ENCODE data around the gene CPEB1.

CPEB1 gene

GRCh38 chr15:82558502-82558901 is 88.7 kb downstream of the CPEB1 start:
- TF ChIP-seq CTCF (IDR thresholded peaks at IDR 0.05; ENCODE audit: insufficient read depth, low read length, poor library complexity, severe bottlenecking), result no peak
- TF ChIP-seq EZH2phosphoT487 (conservative IDR thresholded peaks at IDR 0.05; ENCODE audit: low read length), result no peak
- H3K9me3 ChIP-seq (ENCODE audit: insufficient read depth, low read length), result no peaks in the 10 kb centered on the region
- H3F3A ChIP-seq (ENCODE audit: insufficient read depth), result no peaks in the 10 kb centered on the region
- no peaks in the 10 kb centered on the region for H3K36me3 ChIP-seq (ENCODE audit: low read length)
- no peaks in the 10 kb centered on the region for H3K27me3 ChIP-seq (ENCODE audit: low read length)
- H3K4me2 ChIP-seq (ENCODE audit: low read depth, low read length, poor library complexity, severe bottlenecking), result no peak overlapping the region
- H3K27ac ChIP-seq (ENCODE audit: low read depth, low read length), result no peak overlapping the region
- H3K9ac ChIP-seq (ENCODE audit: low read length), result no peak overlapping the region
- H2AFZ ChIP-seq (ENCODE audit: low read depth, low read length, severe bottlenecking), result no peak overlapping the region
- H3K79me2 ChIP-seq (ENCODE audit: insufficient read depth, low read length), result no peaks in the 10 kb centered on the region
- no peak overlapping the region for H3K4me3 ChIP-seq (ENCODE audit: insufficient read depth, low read length, poor library complexity, severe bottlenecking)
- no peaks in the 10 kb centered on the region for H3K9me2 ChIP-seq (replicated peaks; ENCODE audit: insufficient read depth, low read length)
- no peaks in the 10 kb centered on the region for H4K20me1 ChIP-seq (ENCODE audit: low read depth, low read length)

GRCh38 chr15:82556315-82557035 is 90.7 kb downstream of the CPEB1 start:
- no peaks in the 10 kb centered on the region for H3K9me3 ChIP-seq (ENCODE audit: insufficient read depth, low read length)
- H3F3A ChIP-seq (ENCODE audit: insufficient read depth), result no peaks in the 10 kb centered on the region
- no peak overlapping the region for H3K9ac ChIP-seq (ENCODE audit: low read length)
- H3K4me2 ChIP-seq (ENCODE audit: low read depth, low read length, poor library complexity, severe bottlenecking), result no peak overlapping the region
- H2AFZ ChIP-seq (ENCODE audit: low read depth, low read length, severe bottlenecking), result no peak overlapping the region
- H3K9me2 ChIP-seq (replicated peaks; ENCODE audit: insufficient read depth, low read length), result no peaks in the 10 kb centered on the region
- TF ChIP-seq EZH2phosphoT487 (conservative IDR thresholded peaks at IDR 0.05; ENCODE audit: low read length) (no peak), CTCF (IDR thresholded peaks at IDR 0.05; ENCODE audit: insufficient read depth, low read length, poor library complexity, severe bottlenecking) (no peak)
- H3K79me2 ChIP-seq (ENCODE audit: insufficient read depth, low read length), result no peaks in the 10 kb centered on the region
- no peak overlapping the region for H3K27ac ChIP-seq (ENCODE audit: low read depth, low read length)
- H3K27me3 ChIP-seq (ENCODE audit: low read length), result no peaks in the 10 kb centered on the region
- no peak overlapping the region for H3K4me3 ChIP-seq (ENCODE audit: insufficient read depth, low read length, poor library complexity, severe bottlenecking)
- no peaks in the 10 kb centered on the region for H3K36me3 ChIP-seq (ENCODE audit: low read length)
- no peaks in the 10 kb centered on the region for H4K20me1 ChIP-seq (ENCODE audit: low read depth, low read length)

- Histone ChIP-seq H3K27me3 (ENCODE audit: low read length) (no peaks in the 10 kb centered on the region), H4K20me1 (ENCODE audit: low read depth, low read length) (no peaks in the 10 kb centered on the region), H3K9me3 (ENCODE audit: insufficient read depth, low read length) (no peaks in the 10 kb centered on the region), H3K79me2 (ENCODE audit: insufficient read depth, low read length) (no peaks in the 10 kb centered on the region), H3F3A (ENCODE audit: insufficient read depth) (no peaks in the 10 kb centered on the region), H3K4me2 (ENCODE audit: low read depth, low read length, poor library complexity, severe bottlenecking) (no peak overlapping the region), H3K9ac (ENCODE audit: low read length) (no peak overlapping the region), H3K27ac (ENCODE audit: low read depth, low read length) (no peak overlapping the region), H3K36me3 (ENCODE audit: low read length) (no peaks in the 10 kb centered on the region), H3K9me2 (replicated peaks; ENCODE audit: insufficient read depth, low read length) (no peaks in the 10 kb centered on the region), H3K4me3 (ENCODE audit: insufficient read depth, low read length, poor library complexity, severe bottlenecking) (no peak overlapping the region), H2AFZ (ENCODE audit: low read depth, low read length, severe bottlenecking) (no peak overlapping the region)
- TF ChIP-seq EZH2phosphoT487 (conservative IDR thresholded peaks at IDR 0.05; ENCODE audit: low read length) (no peak), CTCF (IDR thresholded peaks at IDR 0.05; ENCODE audit: insufficient read depth, low read length, poor library complexity, severe bottlenecking) (no peak)
These were observed 92.3 kb downstream of the CPEB1 start for GRCh38 chr15:82554849-82555248.

Measured in SU-DHL-6 (cell line).